Neural cell (in vitro differentiated cells): Measurements from ENCODE around the gene LPAR5. TPM values are rescaled to one million over a fixed set of nuclear protein-coding genes. Genes with fewer than 3 reads are reported as not detected.

ENCODE experiments used
- H2AFZ ChIP-seq: fragments of 200-600, 300-800 bp; sonication (generic), shearing (Covaris generic); 2 replicates; pipeline ENCODE4 v1.6.0; 2014; ENCODE audit warnings: low read depth, mild to moderate bottlenecking, antibody characterized with exemption, low read length, moderate library complexity
- H3F3A ChIP-seq: fragments of 200-600 bp; shearing (Covaris generic); 2 replicates; pipeline ENCODE4 v1.6.1; 2016; ENCODE audit warnings: mild to moderate bottlenecking, moderate library complexity, mixed read lengths, antibody characterized with exemption, low read length; ENCODE audit not compliant: insufficient read depth, poor library complexity, severe bottlenecking
- H3K27ac ChIP-seq: fragments of 200-600, 300-800 bp; sonication (generic), shearing (Covaris generic); 2 replicates; pipeline ENCODE4 v1.5.1; 2014; ENCODE audit warnings: mild to moderate bottlenecking, low read length, moderate library complexity
- H3K27me3 ChIP-seq: fragments of 300-800, 200-600 bp; sonication (generic), shearing (Covaris generic); 2 replicates; pipeline ENCODE4 v1.6.0; 2014; ENCODE audit warnings: mild to moderate bottlenecking, low read depth, low read length, moderate library complexity; ENCODE audit not compliant: insufficient read depth
- H3K36me3 ChIP-seq: fragments of 300-800, 200-600 bp; sonication (generic), shearing (Covaris generic); 2 replicates; pipeline ENCODE4 v1.5.1; 2014; ENCODE audit warnings: mild to moderate bottlenecking, antibody characterized with exemption, low read length, moderate library complexity; ENCODE audit not compliant: insufficient read depth
- H3K4me2 ChIP-seq: fragments of 300-800, 200-600 bp; sonication (generic), shearing (Covaris generic); 2 replicates; pipeline ENCODE4 v1.6.0; 2014; ENCODE audit warnings: mild to moderate bottlenecking, low read length
- H3K4me3 ChIP-seq: fragments of 300-800, 200-600 bp; sonication (generic), shearing (Covaris generic); 2 replicates; pipeline ENCODE4 v1.5.1; 2014; ENCODE audit warnings: mild to moderate bottlenecking, low read length, moderate library complexity
- H3K79me2 ChIP-seq: fragments of 200-600 bp; shearing (Covaris generic); replicated peaks from 2 replicates; pipeline ENCODE4 v1.6.0; 2014; ENCODE audit warnings: mild to moderate bottlenecking, low read length, moderate library complexity; ENCODE audit not compliant: insufficient read depth
- H3K9ac ChIP-seq: fragments of 300-800, 200-600 bp; sonication (generic), shearing (Covaris generic); 2 replicates; pipeline ENCODE4 v1.6.1; 2016; ENCODE audit warnings: mild to moderate bottlenecking, low read length, mixed read lengths
- H3K9me2 ChIP-seq: fragments of 200-600 bp; shearing (Covaris generic); 2 replicates; pipeline ENCODE4 v1.6.1; 2016; ENCODE audit warnings: mild to moderate bottlenecking, low read length, mixed read lengths; ENCODE audit not compliant: insufficient read depth
- H3K9me3 ChIP-seq: fragments of 200-600, 300-800 bp; sonication (generic), shearing (Covaris generic); 2 replicates; pipeline ENCODE4 v1.6.1; 2016; ENCODE audit warnings: mild to moderate bottlenecking, mixed run types, low read length, moderate library complexity, mixed read lengths
- H4K20me1 ChIP-seq: fragments of 200-600 bp; shearing (Covaris generic); 2 replicates; pipeline ENCODE4 v1.6.1; 2016; ENCODE audit warnings: mild to moderate bottlenecking, mixed run types; ENCODE audit not compliant: insufficient read depth
- CTCF ChIP-seq: fragments of 450-650 bp; IDR thresholded peaks from 2 replicates; pipeline ENCODE4 v1.5.1; 2014; ENCODE audit warnings: antibody characterized with exemption, mild to moderate bottlenecking, moderate library complexity; ENCODE audit not compliant: poor library complexity, severe bottlenecking
- EP300 ChIP-seq: fragments of 450-650 bp; conservative IDR thresholded peaks from 2 replicates; pipeline ENCODE4 v1.6.1; 2014; ENCODE audit warnings: antibody characterized with exemption, mild to moderate bottlenecking, moderate library complexity; ENCODE audit not compliant: poor library complexity, severe bottlenecking
- EZH2 ChIP-seq: fragments of 200-600, 300-800 bp; shearing (Covaris generic), sonication (generic); IDR thresholded peaks from 2 replicates; pipeline ENCODE4 v1.6.1; 2014; ENCODE audit warnings: antibody characterized with exemption, low read length, borderline replicate concordance, mild to moderate bottlenecking; ENCODE audit not compliant: insufficient read depth, poor library complexity, severe bottlenecking
- MXI1 ChIP-seq: fragments of 450-650 bp; conservative IDR thresholded peaks from 2 replicates; pipeline ENCODE4 v1.6.1; 2014; ENCODE audit warnings: antibody characterized with exemption, mild to moderate bottlenecking; ENCODE audit not compliant: poor library complexity, severe bottlenecking
- POLR2AphosphoS5 ChIP-seq: IDR thresholded peaks from 2 replicates; pipeline ENCODE4 v1.6.1; 2012
- RAD21 ChIP-seq: fragments of 450-650 bp; conservative IDR thresholded peaks from 2 replicates; pipeline ENCODE4 v1.6.1; 2014; ENCODE audit warnings: antibody characterized with exemption, mild to moderate bottlenecking, moderate library complexity
- SMC3 ChIP-seq: fragments of 450-650 bp; conservative IDR thresholded peaks from 2 replicates; pipeline ENCODE4 v1.6.1; 2014; ENCODE audit warnings: antibody characterized with exemption, mild to moderate bottlenecking, moderate library complexity; ENCODE audit not compliant: poor library complexity
- TAF1 ChIP-seq: IDR thresholded peaks from 2 replicates; pipeline ENCODE4 v1.6.1; 2012; ENCODE audit warnings: low read depth
- polyA plus RNA-seq: library from polyadenylated mRNA; depleted of rRNA; stranded (reverse); fragments of >200 nt; gene quantifications from 2 replicates; pipeline ENCODE4 v1.2.3, GENCODE V29; 2014
- TF ChIP-seq, protein P1 (sequence below): IDR thresholded peaks from 2 replicates; pipeline ENCODE4 v1.6.1; 2012; ENCODE audit warnings: borderline replicate concordance

The LPAR5 gene
- polyA plus RNA-seq, 1 donor from 2014 or later = not detected

GRCh38 chr12:6653342-6653741 is 17.6 kb upstream of the LPAR5 start:
- Histone ChIP-seq H3K79me2 (peaks cover 3% of the 10 kb centered on the region), H3K36me3 (peaks cover 10% of the 10 kb centered on the region), H3K4me2 (no peak overlapping the region), H2AFZ (no peak overlapping the region), H3K4me3 (no peak overlapping the region), H4K20me1 (no peaks in the 10 kb centered on the region), H3K27ac (no peak overlapping the region), H3K27me3 (no peaks in the 10 kb centered on the region), H3K9me2 (no peaks in the 10 kb centered on the region), H3F3A (no peaks in the 10 kb centered on the region), H3K9ac (no peak overlapping the region), H3K9me3 (no peaks in the 10 kb centered on the region)
- TF ChIP-seq, protein P1, sequence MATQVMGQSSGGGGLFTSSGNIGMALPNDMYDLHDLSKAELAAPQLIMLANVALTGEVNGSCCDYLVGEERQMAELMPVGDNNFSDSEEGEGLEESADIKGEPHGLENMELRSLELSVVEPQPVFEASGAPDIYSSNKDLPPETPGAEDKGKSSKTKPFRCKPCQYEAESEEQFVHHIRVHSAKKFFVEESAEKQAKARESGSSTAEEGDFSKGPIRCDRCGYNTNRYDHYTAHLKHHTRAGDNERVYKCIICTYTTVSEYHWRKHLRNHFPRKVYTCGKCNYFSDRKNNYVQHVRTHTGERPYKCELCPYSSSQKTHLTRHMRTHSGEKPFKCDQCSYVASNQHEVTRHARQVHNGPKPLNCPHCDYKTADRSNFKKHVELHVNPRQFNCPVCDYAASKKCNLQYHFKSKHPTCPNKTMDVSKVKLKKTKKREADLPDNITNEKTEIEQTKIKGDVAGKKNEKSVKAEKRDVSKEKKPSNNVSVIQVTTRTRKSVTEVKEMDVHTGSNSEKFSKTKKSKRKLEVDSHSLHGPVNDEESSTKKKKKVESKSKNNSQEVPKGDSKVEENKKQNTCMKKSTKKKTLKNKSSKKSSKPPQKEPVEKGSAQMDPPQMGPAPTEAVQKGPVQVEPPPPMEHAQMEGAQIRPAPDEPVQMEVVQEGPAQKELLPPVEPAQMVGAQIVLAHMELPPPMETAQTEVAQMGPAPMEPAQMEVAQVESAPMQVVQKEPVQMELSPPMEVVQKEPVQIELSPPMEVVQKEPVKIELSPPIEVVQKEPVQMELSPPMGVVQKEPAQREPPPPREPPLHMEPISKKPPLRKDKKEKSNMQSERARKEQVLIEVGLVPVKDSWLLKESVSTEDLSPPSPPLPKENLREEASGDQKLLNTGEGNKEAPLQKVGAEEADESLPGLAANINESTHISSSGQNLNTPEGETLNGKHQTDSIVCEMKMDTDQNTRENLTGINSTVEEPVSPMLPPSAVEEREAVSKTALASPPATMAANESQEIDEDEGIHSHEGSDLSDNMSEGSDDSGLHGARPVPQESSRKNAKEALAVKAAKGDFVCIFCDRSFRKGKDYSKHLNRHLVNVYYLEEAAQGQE = no peak
- no peak for TF ChIP-seq RAD21
- TF ChIP-seq CTCF = no peak
- no peak for TF ChIP-seq TAF1
- no peak for TF ChIP-seq SMC3
- no peak for TF ChIP-seq MXI1
- no peak for TF ChIP-seq POLR2AphosphoS5
- no peak for TF ChIP-seq EP300
- no peak for TF ChIP-seq EZH2

DNA sequence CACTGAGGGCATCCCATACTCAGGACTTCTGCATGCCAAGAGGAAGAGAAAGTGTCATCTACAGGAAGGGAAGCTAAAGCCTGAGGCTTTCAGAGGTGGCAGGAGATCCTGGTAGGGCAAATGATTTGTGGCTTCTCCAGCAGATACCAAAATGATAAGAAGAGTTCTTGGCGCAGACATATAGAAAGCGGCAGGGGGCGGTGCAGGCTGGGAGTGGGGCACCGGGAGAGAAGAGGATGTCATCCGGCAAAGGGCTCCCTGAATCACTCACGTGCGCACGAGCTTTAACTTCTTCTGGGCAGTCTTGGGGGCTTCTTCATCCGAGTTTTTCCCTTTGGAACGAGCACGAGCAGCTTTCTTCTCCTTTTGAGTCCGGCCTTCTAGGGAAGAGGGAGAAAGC is 16.6 kb upstream of the LPAR5 start:
- Histone ChIP-seq H3K79me2 (no peaks in the 10 kb centered on the region), H3K9ac (no peak overlapping the region), H3K9me3 (no peaks in the 10 kb centered on the region), H2AFZ (no peak overlapping the region), H3K27me3 (no peaks in the 10 kb centered on the region), H4K20me1 (no peaks in the 10 kb centered on the region), H3K36me3 (peaks cover 10% of the 10 kb centered on the region), H3K9me2 (no peaks in the 10 kb centered on the region), H3K4me3 (no peak overlapping the region), H3K4me2 (no peak overlapping the region), H3K27ac (no peak overlapping the region), H3F3A (no peaks in the 10 kb centered on the region)
- no peak for TF ChIP-seq CTCF
- TF ChIP-seq, protein P1 = no peak
- no peak for TF ChIP-seq EP300
- no peak for TF ChIP-seq SMC3
- no peak for TF ChIP-seq EZH2
- TF ChIP-seq MXI1 = no peak
- TF ChIP-seq POLR2AphosphoS5 = no peak
- no peak for TF ChIP-seq RAD21
- TF ChIP-seq TAF1 = no peak
